ENCODE data around the gene UGT1A5. TPM values are rescaled to one million over a fixed set of nuclear protein-coding genes. Genes with fewer than 3 reads are reported as not detected.

Gene UGT1A5
- polyA plus RNA-seq, 1 donor from 2014 or later: not detected

DNA sequence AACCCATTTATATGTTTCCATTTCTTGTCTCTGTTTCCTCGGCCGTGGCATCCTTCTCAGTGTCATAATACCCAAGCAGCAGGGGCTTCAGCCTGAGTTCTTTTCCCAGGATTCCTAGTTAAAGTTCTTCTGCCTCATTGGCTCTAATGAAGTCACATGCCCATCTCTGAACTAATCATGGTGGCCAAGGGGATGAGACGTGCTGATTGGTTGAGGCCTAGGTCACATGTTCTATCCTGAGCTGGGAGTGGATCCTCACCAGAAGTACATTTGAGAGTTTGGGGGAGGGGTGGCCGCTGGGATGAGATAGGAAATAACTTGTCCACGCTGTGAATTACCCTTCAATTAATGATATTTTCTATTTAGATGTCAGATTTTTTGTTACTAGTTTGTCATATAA is 3.8 kb upstream of the UGT1A5 start:
- Histone ChIP-seq H3K79me2 (replicated peaks; ENCODE audit: insufficient read depth, low read length) (no peaks in the 10 kb centered on the region), H3F3A (ENCODE audit: insufficient read depth, low read length, poor library complexity, severe bottlenecking) (no peaks in the 10 kb centered on the region), H3K9me3 (ENCODE audit: low read length) (no peaks in the 10 kb centered on the region), H3K27ac (ENCODE audit: low read length) (no peak overlapping the region), H3K36me3 (ENCODE audit: insufficient read depth, low read length) (no peaks in the 10 kb centered on the region), H2AFZ (ENCODE audit: low read depth, low read length) (no peak overlapping the region), H3K9ac (ENCODE audit: low read length) (no peak overlapping the region), H3K4me2 (ENCODE audit: low read length) (no peak overlapping the region), H3K4me3 (ENCODE audit: low read length) (no peak overlapping the region), H3K9me2 (ENCODE audit: insufficient read depth, low read length) (no peaks in the 10 kb centered on the region), H4K20me1 (ENCODE audit: insufficient read depth) (no peaks in the 10 kb centered on the region), H3K27me3 (ENCODE audit: insufficient read depth, low read depth, low read length) (no peaks in the 10 kb centered on the region)
- TF ChIP-seq TAF1 (IDR thresholded peaks at IDR 0.05; ENCODE audit: low read depth) (no peak), SMC3 (conservative IDR thresholded peaks at IDR 0.05; ENCODE audit: poor library complexity) (no peak), POLR2AphosphoS5 (IDR thresholded peaks at IDR 0.05) (no peak), RAD21 (conservative IDR thresholded peaks at IDR 0.05) (no peak), MXI1 (conservative IDR thresholded peaks at IDR 0.05; ENCODE audit: poor library complexity, severe bottlenecking) (no peak), EZH2 (IDR thresholded peaks at IDR 0.05; ENCODE audit: borderline replicate concordance, insufficient read depth, low read length, poor library complexity, severe bottlenecking) (no peak), EP300 (conservative IDR thresholded peaks at IDR 0.05; ENCODE audit: poor library complexity, severe bottlenecking) (no peak)
- TF ChIP-seq, protein P1, sequence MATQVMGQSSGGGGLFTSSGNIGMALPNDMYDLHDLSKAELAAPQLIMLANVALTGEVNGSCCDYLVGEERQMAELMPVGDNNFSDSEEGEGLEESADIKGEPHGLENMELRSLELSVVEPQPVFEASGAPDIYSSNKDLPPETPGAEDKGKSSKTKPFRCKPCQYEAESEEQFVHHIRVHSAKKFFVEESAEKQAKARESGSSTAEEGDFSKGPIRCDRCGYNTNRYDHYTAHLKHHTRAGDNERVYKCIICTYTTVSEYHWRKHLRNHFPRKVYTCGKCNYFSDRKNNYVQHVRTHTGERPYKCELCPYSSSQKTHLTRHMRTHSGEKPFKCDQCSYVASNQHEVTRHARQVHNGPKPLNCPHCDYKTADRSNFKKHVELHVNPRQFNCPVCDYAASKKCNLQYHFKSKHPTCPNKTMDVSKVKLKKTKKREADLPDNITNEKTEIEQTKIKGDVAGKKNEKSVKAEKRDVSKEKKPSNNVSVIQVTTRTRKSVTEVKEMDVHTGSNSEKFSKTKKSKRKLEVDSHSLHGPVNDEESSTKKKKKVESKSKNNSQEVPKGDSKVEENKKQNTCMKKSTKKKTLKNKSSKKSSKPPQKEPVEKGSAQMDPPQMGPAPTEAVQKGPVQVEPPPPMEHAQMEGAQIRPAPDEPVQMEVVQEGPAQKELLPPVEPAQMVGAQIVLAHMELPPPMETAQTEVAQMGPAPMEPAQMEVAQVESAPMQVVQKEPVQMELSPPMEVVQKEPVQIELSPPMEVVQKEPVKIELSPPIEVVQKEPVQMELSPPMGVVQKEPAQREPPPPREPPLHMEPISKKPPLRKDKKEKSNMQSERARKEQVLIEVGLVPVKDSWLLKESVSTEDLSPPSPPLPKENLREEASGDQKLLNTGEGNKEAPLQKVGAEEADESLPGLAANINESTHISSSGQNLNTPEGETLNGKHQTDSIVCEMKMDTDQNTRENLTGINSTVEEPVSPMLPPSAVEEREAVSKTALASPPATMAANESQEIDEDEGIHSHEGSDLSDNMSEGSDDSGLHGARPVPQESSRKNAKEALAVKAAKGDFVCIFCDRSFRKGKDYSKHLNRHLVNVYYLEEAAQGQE (IDR thresholded peaks at IDR 0.05; ENCODE audit: borderline replicate concordance): no peak
- TF ChIP-seq, protein P2, sequence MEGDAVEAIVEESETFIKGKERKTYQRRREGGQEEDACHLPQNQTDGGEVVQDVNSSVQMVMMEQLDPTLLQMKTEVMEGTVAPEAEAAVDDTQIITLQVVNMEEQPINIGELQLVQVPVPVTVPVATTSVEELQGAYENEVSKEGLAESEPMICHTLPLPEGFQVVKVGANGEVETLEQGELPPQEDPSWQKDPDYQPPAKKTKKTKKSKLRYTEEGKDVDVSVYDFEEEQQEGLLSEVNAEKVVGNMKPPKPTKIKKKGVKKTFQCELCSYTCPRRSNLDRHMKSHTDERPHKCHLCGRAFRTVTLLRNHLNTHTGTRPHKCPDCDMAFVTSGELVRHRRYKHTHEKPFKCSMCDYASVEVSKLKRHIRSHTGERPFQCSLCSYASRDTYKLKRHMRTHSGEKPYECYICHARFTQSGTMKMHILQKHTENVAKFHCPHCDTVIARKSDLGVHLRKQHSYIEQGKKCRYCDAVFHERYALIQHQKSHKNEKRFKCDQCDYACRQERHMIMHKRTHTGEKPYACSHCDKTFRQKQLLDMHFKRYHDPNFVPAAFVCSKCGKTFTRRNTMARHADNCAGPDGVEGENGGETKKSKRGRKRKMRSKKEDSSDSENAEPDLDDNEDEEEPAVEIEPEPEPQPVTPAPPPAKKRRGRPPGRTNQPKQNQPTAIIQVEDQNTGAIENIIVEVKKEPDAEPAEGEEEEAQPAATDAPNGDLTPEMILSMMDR (IDR thresholded peaks at IDR 0.05; ENCODE audit: poor library complexity, severe bottlenecking): no peak

DNA sequence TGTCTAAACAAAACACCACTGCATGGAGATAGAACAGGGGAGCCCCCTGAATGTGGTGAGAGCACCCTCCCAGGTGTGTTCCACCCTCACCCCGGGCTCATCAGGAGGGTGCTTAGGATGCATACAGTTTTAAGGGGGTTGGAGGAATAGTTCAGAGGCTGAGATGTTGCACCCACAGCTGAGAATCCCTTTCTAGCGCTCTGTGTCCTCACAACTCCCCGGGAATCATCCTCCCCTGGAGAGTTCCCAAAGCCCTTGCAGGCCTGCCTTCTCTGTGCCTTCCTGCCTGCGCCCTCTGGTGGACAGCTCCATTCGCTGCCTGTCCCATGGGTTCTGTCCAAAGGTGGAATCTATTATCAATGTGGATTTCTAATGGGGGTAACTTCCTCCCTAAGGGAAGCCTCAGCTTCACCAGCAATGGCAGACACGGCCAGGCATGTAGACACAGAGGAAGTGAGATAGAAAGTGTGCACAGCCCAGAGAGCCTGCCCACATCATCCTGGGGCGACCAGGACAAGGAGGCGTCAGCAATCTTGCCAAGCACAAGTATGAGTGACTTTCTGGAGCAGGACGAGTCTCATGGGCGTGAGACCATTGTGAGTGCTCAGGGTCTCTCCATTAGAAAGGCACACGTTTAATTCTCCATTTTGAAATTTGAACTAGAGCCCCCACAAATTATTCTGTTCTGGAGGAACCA is 1.2 kb upstream of the UGT1A5 start:
- Histone ChIP-seq H3K79me2 (replicated peaks; ENCODE audit: insufficient read depth, low read length) (no peaks in the 10 kb centered on the region), H3K9me2 (ENCODE audit: insufficient read depth, low read length) (no peaks in the 10 kb centered on the region), H3K27me3 (ENCODE audit: insufficient read depth, low read depth, low read length) (no peaks in the 10 kb centered on the region), H2AFZ (ENCODE audit: low read depth, low read length) (no peak overlapping the region), H3K27ac (ENCODE audit: low read length) (no peak overlapping the region), H3K36me3 (ENCODE audit: insufficient read depth, low read length) (no peaks in the 10 kb centered on the region), H3K4me3 (ENCODE audit: low read length) (no peak overlapping the region), H3K9me3 (ENCODE audit: low read length) (no peaks in the 10 kb centered on the region), H4K20me1 (ENCODE audit: insufficient read depth) (no peaks in the 10 kb centered on the region), H3K9ac (ENCODE audit: low read length) (no peak overlapping the region), H3F3A (ENCODE audit: insufficient read depth, low read length, poor library complexity, severe bottlenecking) (no peaks in the 10 kb centered on the region), H3K4me2 (ENCODE audit: low read length) (no peak overlapping the region)
- TF ChIP-seq, protein P2 (IDR thresholded peaks at IDR 0.05; ENCODE audit: poor library complexity, severe bottlenecking): peak; percentile 32
- TF ChIP-seq RAD21 (conservative IDR thresholded peaks at IDR 0.05): no peak

All from neural cell (in vitro differentiated cells).